ENCODE data around the gene NT5DC3.

- TF ChIP-seq CTCF (IDR thresholded peaks at IDR 0.05; ENCODE audit: low read length) (no peak), EZH2 (IDR thresholded peaks at IDR 0.05; ENCODE audit: borderline replicate concordance, low read length) (no peak)
These were observed 105.7 kb downstream of the NT5DC3 start for GRCh38 chr12:103735291-103735690.

Data from OCI-LY1 (cell line).